ENCODE data around the gene ZNF319.

DNA sequence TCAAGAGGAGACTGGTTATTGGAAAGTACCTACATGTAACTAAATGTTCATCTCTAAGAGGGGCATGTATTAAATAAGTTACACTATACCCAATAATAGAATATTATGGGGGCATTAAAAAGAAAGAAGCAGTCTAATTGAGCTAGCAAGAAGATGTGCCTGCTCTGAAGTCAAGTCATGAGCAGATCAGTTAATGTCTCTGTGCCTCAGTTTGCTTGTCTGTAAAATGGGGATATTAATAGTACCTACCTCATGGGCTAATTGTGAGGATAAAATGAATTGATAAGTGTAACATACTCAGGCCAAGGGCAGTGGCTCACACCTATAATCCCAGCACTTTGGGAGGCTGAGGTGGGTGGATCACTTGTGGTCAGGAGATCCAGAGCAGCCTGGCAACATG lies 32.6 kb downstream of the ZNF319 start:
- no peak for TF ChIP-seq POLR2AphosphoS5 (IDR thresholded peaks at IDR 0.05; ENCODE audit: low read depth, low read length)
- no peak for TF ChIP-seq POLR2A (IDR thresholded peaks at IDR 0.05; ENCODE audit: low read depth, low read length)
- no peak for TF ChIP-seq PAX5 (IDR thresholded peaks at IDR 0.05; ENCODE audit: insufficient read depth, low read length, severe bottlenecking)
- TF ChIP-seq SPI1 (IDR thresholded peaks at IDR 0.05; ENCODE audit: low read depth, low read length): no peak
